Effector memory CD4-positive, alpha-beta T cell (primary cell): ENCODE results near the gene UBE2V1.
"Not testable (repeated sequence)": the region's sequence is repeated elsewhere in the genome, so short reads cannot be mapped to it uniquely, and the experiment has no call there.

Source experiments
- DNase-seq, 3 donors: peaks; one replicate each; pipeline ENCODE4 v3.0.0-alpha.2; 2020
- H3K27ac ChIP-seq: 2 replicates; pipeline ENCODE4 v1.7.0; 2013; ENCODE audit warnings: mild to moderate bottlenecking, low read length, moderate library complexity; ENCODE audit not compliant: insufficient read depth, poor library complexity, severe bottlenecking
- H3K27me3 ChIP-seq: replicated peaks from 2 replicates; pipeline ENCODE4 v1.7.0; 2013; ENCODE audit warnings: mild to moderate bottlenecking, low read length; ENCODE audit not compliant: insufficient read depth, control insufficient read depth, poor library complexity, severe bottlenecking
- H3K36me3 ChIP-seq: 2 replicates; pipeline ENCODE4 v1.7.0; 2013; ENCODE audit warnings: mild to moderate bottlenecking, low read length, moderate library complexity; ENCODE audit not compliant: control insufficient read depth, insufficient read depth
- H3K4me1 ChIP-seq: 2 replicates; pipeline ENCODE4 v1.7.0; 2013; ENCODE audit warnings: low read length, mild to moderate bottlenecking; ENCODE audit not compliant: control insufficient read depth, insufficient read depth, poor library complexity, severe bottlenecking
- H3K4me3 ChIP-seq: 2 replicates; pipeline ENCODE4 v1.7.0; 2013; ENCODE audit warnings: low read length, low read depth, mild to moderate bottlenecking; ENCODE audit not compliant: insufficient read depth, poor library complexity, severe bottlenecking
- H3K9me3 ChIP-seq: 2 replicates; pipeline ENCODE4 v1.7.0; 2013; ENCODE audit warnings: mild to moderate bottlenecking, low read length, moderate library complexity; ENCODE audit not compliant: control insufficient read depth

UBE2V1 gene

DNA sequence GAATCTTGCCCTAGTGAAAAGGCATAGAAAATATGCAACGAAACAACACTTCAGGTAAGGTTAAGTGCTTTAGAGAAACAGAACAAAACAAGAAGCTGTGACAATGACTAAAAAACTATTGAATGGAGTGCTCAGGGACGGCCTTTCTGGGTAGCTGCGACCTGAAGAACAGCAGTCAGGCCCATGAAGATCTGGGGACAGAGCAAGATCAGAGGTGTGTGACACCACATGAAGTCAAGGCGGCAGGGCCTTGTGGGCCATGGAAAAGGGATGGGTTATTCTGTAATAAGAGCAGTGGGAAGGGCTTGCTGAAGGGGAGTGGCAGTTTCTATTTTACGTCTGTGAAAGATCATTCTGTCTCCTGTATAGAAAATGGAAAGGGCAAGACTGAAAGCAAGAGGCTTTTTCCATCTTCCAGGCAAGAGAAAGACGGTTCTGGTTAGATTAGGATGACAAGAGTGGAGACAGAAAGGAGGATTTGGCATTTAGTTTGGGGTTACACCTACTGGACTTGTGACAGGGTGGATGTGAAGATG lies 5.1 kb downstream of the UBE2V1 start:
- Histone ChIP-seq H3K27ac (no peak overlapping the region), H3K4me3 (no peak overlapping the region), H3K36me3 (no peaks in the 10 kb centered on the region), H3K27me3 (no peaks in the 10 kb centered on the region), H3K4me1 (peaks cover 38% of the 10 kb centered on the region), H3K9me3 (no peaks in the 10 kb centered on the region)
- DNase-seq = no peak

GRCh38 chr20:50107086-50107660 lies 5.8 kb downstream of the UBE2V1 start:
- no peak overlapping the region for H3K27ac ChIP-seq
- no peak for DNase-seq

DNA sequence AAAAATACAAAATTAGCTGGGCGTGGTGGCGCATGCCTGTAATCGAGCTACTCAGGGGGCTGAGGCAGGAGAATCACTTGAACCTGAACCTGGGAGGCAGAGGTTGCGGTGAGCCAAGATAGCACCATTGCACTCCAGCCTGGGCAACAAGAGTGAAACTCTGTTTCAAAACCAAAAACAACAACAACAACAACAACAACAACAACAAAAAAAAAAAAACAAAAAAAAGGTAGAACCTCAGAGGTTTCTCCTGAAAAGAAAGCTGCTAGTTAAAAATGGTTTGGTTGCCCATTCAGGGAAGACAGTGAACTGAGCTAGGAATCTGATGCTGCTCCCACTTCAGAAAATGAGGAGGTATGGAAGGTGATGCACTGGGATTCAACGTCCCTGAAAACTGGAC lies 6.3 kb downstream of the UBE2V1 start:
- not testable (repeated sequence) for DNase-seq, H3K27me3 ChIP-seq, H3K4me3 ChIP-seq, H3K27ac ChIP-seq, H3K36me3 ChIP-seq, H3K9me3 ChIP-seq
- peaks cover 30% of the 10 kb centered on the region for H3K4me1 ChIP-seq

More at GRCh38 chr20:50107086-50107660, 5.8 kb downstream of the UBE2V1 start:
- no peaks in the 10 kb centered on the region for H3K27me3 ChIP-seq
- H3K9me3 ChIP-seq = no peaks in the 10 kb centered on the region
- no peak overlapping the region for H3K4me3 ChIP-seq
- no peaks in the 10 kb centered on the region for H3K36me3 ChIP-seq
- peaks cover 35% of the 10 kb centered on the region for H3K4me1 ChIP-seq

- not testable (repeated sequence) for H3K4me1 ChIP-seq, H3K36me3 ChIP-seq, H3K27ac ChIP-seq, H3K4me3 ChIP-seq, DNase-seq, H3K9me3 ChIP-seq, H3K27me3 ChIP-seq
These were observed 9.4 kb downstream of the UBE2V1 start for GRCh38 chr20:50103464-50104107.

- not testable (repeated sequence) for H3K27ac ChIP-seq, H3K4me1 ChIP-seq, DNase-seq
These were observed 10.4 kb downstream of the UBE2V1 start for GRCh38 chr20:50102551-50102950.

GRCh38 chr20:50101887-50102286 lies 11.1 kb downstream of the UBE2V1 start:
- DNase-seq = no peak
- no peak overlapping the region for H3K27ac ChIP-seq
- no peaks in the 10 kb centered on the region for H3K27me3 ChIP-seq
- no peaks in the 10 kb centered on the region for H3K36me3 ChIP-seq
- no peaks in the 10 kb centered on the region for H3K4me1 ChIP-seq
- H3K9me3 ChIP-seq = no peaks in the 10 kb centered on the region
- H3K4me3 ChIP-seq = no peak overlapping the region

More at GRCh38 chr20:50102551-50102950, 10.4 kb downstream of the UBE2V1 start:
- H3K4me3 ChIP-seq, H3K27me3 ChIP-seq, H3K9me3 ChIP-seq, H3K36me3 ChIP-seq: not testable (repeated sequence)

GRCh38 chr20:50101281-50101680 lies 11.7 kb downstream of the UBE2V1 start:
- H3K27me3 ChIP-seq = no peaks in the 10 kb centered on the region
- H3K9me3 ChIP-seq = no peaks in the 10 kb centered on the region
- no peak overlapping the region for H3K27ac ChIP-seq
- no peaks in the 10 kb centered on the region for H3K4me1 ChIP-seq
- H3K4me3 ChIP-seq = no peak overlapping the region
- H3K36me3 ChIP-seq = peaks cover under 1% of the 10 kb centered on the region
- DNase-seq = no peak

GRCh38 chr20:50100552-50100951 lies 12.4 kb downstream of the UBE2V1 start:
- H3K27me3 ChIP-seq = no peaks in the 10 kb centered on the region
- no peak overlapping the region for H3K27ac ChIP-seq
- H3K4me3 ChIP-seq = no peak overlapping the region
- H3K9me3 ChIP-seq = no peaks in the 10 kb centered on the region
- peaks cover 8% of the 10 kb centered on the region for H3K36me3 ChIP-seq
- H3K4me1 ChIP-seq = no peaks in the 10 kb centered on the region
- no peak for DNase-seq

- DNase-seq = no peak
- no peak overlapping the region for H3K27ac ChIP-seq
- H3K4me3 ChIP-seq = no peak overlapping the region
- H3K4me1 ChIP-seq = no peaks in the 10 kb centered on the region
- no peaks in the 10 kb centered on the region for H3K27me3 ChIP-seq
- H3K36me3 ChIP-seq = peaks cover 18% of the 10 kb centered on the region
- H3K9me3 ChIP-seq = no peaks in the 10 kb centered on the region
These were observed 13.4 kb downstream of the UBE2V1 start for GRCh38 chr20:50099565-50099991.

DNA sequence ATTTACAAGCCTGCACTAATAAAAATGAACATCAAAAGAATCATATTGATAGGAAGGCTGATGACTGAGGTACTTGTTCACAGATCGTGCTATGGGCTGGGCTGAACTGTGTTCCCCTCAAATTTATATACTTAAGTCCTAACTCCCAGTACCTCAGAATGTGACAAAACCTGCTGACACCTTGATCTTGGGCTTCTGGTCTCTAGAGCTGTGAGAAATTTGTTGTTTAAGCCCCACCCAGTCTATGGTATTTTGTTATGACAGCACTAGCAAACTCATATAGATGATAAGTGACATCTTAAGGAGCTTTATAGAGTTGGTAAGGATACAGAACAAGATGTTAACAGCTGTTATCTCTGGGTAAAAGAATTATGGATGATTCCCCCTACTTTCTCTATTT lies 13.8 kb downstream of the UBE2V1 start:
- Histone ChIP-seq H3K9me3 (no peaks in the 10 kb centered on the region), H3K27me3 (no peaks in the 10 kb centered on the region), H3K36me3 (peaks cover 20% of the 10 kb centered on the region), H3K4me1 (no peaks in the 10 kb centered on the region), H3K27ac (peak overlapping the region; percentile 11), H3K4me3 (no peak overlapping the region)
- no peak for DNase-seq
